HepG2 (cell line): ENCODE results near the gene PSMD3. TPM values are rescaled to one million over a fixed set of nuclear protein-coding genes. Genes with fewer than 3 reads are reported as not detected.

ENCODE experiments used
- ARID4A ChIP-seq: sonication (generic); formaldehyde crosslinking; IDR thresholded peaks from 2 replicates; pipeline ENCODE4 v1.5.0; 2020; ENCODE audit warnings: mild to moderate bottlenecking, missing genetic modification reagents, borderline replicate concordance
- KAT7 ChIP-seq: IDR thresholded peaks from 2 replicates; pipeline ENCODE4 v1.6.1; 2018; ENCODE audit warnings: borderline replicate concordance, missing compliant biosample characterization
- NFRKB ChIP-seq: fragments of 450-650 bp; IDR thresholded peaks from 2 replicates; pipeline ENCODE4 v1.6.1; 2017
- RFX3 ChIP-seq: IDR thresholded peaks from 2 replicates; pipeline ENCODE4 v1.6.1; 2016; ENCODE audit warnings: missing biosample characterization, missing genetic modification reagents
- SALL1 ChIP-seq: sonication (generic); formaldehyde crosslinking; IDR thresholded peaks from 2 replicates; pipeline ENCODE4 v1.8.0; 2022; ENCODE audit warnings: mild to moderate bottlenecking, missing genetic modification reagents
- SP4 ChIP-seq: sonication (generic); formaldehyde crosslinking; IDR thresholded peaks from 2 replicates; pipeline ENCODE4 v1.8.1; 2023; ENCODE audit warnings: mild to moderate bottlenecking, missing genetic modification reagents
- SRSF9 ChIP-seq: fragments of 200-400 bp; formaldehyde crosslinking; IDR thresholded peaks from 2 replicates; pipeline ENCODE4 v1.6.1; 2018; ENCODE audit warnings: borderline replicate concordance, mild to moderate bottlenecking, low read depth, low read length; ENCODE audit not compliant: insufficient read depth, poor library complexity, severe bottlenecking
- TCF7 ChIP-seq: sonication (generic); IDR thresholded peaks from 2 replicates; pipeline ENCODE4 v1.6.1; 2016; ENCODE audit warnings: antibody characterized with exemption, low read depth
- ZBTB37 ChIP-seq: sonication (generic); formaldehyde crosslinking; IDR thresholded peaks from 2 replicates; pipeline ENCODE4 v1.4.0; 2020; ENCODE audit warnings: mild to moderate bottlenecking, missing genetic modification reagents
- ZSCAN25 ChIP-seq: sonication (generic); formaldehyde crosslinking; IDR thresholded peaks from 2 replicates; pipeline ENCODE4 v1.8.0; 2022; ENCODE audit warnings: mild to moderate bottlenecking, missing genetic modification reagents
- polyA plus RNA-seq, 8 experiments: library from polyadenylated mRNA; depleted of rRNA in 3 of 8; stranded (reverse) in 7 of 8; unstranded in 1 of 8; fragments of >200 nt; fragmentation: Illumina TruSeq in 4 of 8; extraction: Trizol in 4 of 8; gene quantifications; 2 replicates each; pipeline versions ENCODE4 v1.2.1 to v1.2.3, GENCODE V29; 2011 to 2016; ENCODE audit warnings: low read depth in 4 of 8, missing spikeins in 1 of 8, mixed read lengths in 1 of 8; ENCODE audit not compliant: insufficient read depth in 1 of 8
- total RNA-seq, 5 experiments: library from RNA; depleted of rRNA; stranded (reverse); fragments of >200 nt; fragmentation: Illumina TruSeq; extraction: Trizol; gene quantifications; 2 replicates each; pipeline ENCODE4 v1.2.3, GENCODE V29; 2016; ENCODE audit warnings: low read depth in 1 of 5
- TF ChIP-seq, protein P1 (sequence below): sonication (generic); formaldehyde crosslinking; IDR thresholded peaks from 2 replicates; pipeline ENCODE4 v1.4.0; 2020; ENCODE audit warnings: missing genetic modification reagents, borderline replicate concordance
- TF ChIP-seq, protein P2 (sequence below): sonication (generic); formaldehyde crosslinking; IDR thresholded peaks from 2 replicates; pipeline ENCODE4 v1.9.0; 2021; ENCODE audit warnings: mild to moderate bottlenecking, missing genetic modification reagents

The PSMD3 gene
- total and polyA plus RNA-seq, 2 of the 13 experiments (the other 11 are each of a cell fraction or from before 2014, with no cell fraction given): 97.4 to 146 TPM

- TF ChIP-seq, protein P1, sequence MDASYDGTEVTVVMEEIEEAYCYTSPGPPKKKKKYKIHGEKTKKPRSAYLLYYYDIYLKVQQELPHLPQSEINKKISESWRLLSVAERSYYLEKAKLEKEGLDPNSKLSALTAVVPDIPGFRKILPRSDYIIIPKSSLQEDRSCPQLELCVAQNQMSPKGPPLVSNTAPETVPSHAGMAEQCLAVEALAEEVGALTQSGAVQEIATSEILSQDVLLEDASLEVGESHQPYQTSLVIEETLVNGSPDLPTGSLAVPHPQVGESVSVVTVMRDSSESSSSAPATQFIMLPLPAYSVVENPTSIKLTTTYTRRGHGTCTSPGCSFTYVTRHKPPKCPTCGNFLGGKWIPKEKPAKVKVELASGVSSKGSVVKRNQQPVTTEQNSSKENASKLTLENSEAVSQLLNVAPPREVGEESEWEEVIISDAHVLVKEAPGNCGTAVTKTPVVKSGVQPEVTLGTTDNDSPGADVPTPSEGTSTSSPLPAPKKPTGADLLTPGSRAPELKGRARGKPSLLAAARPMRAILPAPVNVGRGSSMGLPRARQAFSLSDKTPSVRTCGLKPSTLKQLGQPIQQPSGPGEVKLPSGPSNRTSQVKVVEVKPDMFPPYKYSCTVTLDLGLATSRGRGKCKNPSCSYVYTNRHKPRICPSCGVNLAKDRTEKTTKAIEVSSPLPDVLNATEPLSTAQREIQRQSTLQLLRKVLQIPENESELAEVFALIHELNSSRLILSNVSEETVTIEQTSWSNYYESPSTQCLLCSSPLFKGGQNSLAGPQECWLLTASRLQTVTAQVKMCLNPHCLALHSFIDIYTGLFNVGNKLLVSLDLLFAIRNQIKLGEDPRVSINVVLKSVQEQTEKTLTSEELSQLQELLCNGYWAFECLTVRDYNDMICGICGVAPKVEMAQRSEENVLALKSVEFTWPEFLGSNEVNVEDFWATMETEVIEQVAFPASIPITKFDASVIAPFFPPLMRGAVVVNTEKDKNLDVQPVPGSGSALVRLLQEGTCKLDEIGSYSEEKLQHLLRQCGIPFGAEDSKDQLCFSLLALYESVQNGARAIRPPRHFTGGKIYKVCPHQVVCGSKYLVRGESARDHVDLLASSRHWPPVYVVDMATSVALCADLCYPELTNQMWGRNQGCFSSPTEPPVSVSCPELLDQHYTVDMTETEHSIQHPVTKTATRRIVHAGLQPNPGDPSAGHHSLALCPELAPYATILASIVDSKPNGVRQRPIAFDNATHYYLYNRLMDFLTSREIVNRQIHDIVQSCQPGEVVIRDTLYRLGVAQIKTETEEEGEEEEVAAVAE (CRISPR knock-in tag): no peak
- TF ChIP-seq ARID4A (CRISPR knock-in tag) (0 out of 2 replicates have a peak, but pooled peaks have one; percentile 26), TCF7 (no peak), NFRKB (no peak), SP4 (CRISPR knock-in tag) (peak; percentile 49; the same call in 1 of the 2 replicates), ZBTB37 (CRISPR knock-in tag) (no peak), SRSF9 (no peak), RFX3 (CRISPR knock-in tag) (no peak), ZSCAN25 (0 out of 2 replicates have a peak, but pooled peaks have one; percentile 12), SALL1 (CRISPR knock-in tag) (peak; percentile 14; the same call in 1 of the 2 replicates), KAT7 (CRISPR knock-in tag) (no peak)
- TF ChIP-seq, protein P2, sequence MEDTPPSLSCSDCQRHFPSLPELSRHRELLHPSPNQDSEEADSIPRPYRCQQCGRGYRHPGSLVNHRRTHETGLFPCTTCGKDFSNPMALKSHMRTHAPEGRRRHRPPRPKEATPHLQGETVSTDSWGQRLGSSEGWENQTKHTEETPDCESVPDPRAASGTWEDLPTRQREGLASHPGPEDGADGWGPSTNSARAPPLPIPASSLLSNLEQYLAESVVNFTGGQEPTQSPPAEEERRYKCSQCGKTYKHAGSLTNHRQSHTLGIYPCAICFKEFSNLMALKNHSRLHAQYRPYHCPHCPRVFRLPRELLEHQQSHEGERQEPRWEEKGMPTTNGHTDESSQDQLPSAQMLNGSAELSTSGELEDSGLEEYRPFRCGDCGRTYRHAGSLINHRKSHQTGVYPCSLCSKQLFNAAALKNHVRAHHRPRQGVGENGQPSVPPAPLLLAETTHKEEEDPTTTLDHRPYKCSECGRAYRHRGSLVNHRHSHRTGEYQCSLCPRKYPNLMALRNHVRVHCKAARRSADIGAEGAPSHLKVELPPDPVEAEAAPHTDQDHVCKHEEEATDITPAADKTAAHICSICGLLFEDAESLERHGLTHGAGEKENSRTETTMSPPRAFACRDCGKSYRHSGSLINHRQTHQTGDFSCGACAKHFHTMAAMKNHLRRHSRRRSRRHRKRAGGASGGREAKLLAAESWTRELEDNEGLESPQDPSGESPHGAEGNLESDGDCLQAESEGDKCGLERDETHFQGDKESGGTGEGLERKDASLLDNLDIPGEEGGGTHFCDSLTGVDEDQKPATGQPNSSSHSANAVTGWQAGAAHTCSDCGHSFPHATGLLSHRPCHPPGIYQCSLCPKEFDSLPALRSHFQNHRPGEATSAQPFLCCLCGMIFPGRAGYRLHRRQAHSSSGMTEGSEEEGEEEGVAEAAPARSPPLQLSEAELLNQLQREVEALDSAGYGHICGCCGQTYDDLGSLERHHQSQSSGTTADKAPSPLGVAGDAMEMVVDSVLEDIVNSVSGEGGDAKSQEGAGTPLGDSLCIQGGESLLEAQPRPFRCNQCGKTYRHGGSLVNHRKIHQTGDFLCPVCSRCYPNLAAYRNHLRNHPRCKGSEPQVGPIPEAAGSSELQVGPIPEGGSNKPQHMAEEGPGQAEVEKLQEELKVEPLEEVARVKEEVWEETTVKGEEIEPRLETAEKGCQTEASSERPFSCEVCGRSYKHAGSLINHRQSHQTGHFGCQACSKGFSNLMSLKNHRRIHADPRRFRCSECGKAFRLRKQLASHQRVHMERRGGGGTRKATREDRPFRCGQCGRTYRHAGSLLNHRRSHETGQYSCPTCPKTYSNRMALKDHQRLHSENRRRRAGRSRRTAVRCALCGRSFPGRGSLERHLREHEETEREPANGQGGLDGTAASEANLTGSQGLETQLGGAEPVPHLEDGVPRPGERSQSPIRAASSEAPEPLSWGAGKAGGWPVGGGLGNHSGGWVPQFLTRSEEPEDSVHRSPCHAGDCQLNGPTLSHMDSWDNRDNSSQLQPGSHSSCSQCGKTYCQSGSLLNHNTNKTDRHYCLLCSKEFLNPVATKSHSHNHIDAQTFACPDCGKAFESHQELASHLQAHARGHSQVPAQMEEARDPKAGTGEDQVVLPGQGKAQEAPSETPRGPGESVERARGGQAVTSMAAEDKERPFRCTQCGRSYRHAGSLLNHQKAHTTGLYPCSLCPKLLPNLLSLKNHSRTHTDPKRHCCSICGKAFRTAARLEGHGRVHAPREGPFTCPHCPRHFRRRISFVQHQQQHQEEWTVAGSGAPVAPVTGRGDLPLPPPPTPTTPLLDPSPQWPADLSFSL (CRISPR knock-in tag): no peak
Measured at GRCh38 chr17:39953471-39953888, 27.1 kb upstream of the PSMD3 start (continued).
